ENCODE results near the gene EVI5.

The EVI5 gene

DNA sequence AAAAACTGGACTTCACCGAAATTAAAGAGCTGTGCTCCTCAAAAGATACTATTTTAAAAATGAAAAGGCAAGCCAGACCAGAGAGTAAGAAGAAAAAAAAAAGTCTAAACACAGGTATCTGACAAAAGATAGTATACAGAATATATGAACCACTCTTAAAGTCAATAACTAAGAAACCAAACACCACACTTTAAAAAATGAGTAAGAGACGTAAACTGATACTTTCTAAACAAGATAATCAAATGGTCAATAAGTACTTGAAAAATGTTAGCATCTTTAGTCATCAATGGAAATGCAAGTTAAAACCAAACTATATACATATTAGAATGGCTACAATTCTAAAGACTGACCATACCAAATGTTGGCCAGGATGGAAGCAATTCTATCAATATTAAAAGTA is 77.6 kb downstream of the EVI5 start:
- no peak overlapping the region for H3K27ac ChIP-seq
- no peak for TF ChIP-seq CTCF (conservative IDR thresholded peaks at IDR 0.05)

DNA sequence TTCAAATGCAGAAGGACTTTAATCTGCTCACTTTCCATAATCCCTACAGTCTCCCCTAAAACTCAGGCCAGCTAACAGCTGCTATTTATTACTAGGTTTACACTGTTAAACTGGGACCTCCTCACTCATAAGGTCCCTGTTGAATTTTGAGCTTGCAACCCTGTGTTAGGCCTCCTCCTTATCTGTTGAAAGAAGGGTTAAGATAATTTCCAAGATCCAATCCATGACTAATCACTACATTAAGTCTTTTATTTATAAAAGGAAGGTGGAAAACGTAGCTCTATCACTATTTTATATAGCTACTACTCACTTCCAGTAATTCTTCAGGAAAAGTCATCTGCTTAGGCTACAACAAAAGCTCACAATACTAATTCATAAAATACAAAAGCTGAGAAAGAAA is 79.5 kb downstream of the EVI5 start:
- no peak overlapping the region for H3K27ac ChIP-seq
- no peak for TF ChIP-seq CTCF (conservative IDR thresholded peaks at IDR 0.05)

DNA sequence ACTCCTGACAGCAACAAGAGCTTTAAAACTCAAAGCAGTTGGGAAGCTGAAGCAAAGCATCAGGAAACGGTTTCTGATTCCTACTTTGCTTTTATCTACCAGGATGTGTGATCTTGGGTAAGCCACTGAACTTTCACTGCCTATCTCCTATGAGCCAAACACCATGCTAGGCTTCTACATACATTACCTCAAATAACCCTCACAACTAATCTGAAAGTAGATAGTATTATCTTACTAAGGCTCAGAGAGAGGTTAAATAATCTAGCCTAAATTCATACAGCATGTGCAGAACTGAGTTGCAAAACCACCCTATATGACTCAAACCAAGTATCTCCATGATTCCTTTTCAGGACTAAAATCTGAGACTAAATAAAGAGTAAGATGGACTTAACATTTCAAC is 83.8 kb downstream of the EVI5 start:
- no peak for TF ChIP-seq CTCF (conservative IDR thresholded peaks at IDR 0.05)
- H3K27ac ChIP-seq, result no peak overlapping the region

DNA sequence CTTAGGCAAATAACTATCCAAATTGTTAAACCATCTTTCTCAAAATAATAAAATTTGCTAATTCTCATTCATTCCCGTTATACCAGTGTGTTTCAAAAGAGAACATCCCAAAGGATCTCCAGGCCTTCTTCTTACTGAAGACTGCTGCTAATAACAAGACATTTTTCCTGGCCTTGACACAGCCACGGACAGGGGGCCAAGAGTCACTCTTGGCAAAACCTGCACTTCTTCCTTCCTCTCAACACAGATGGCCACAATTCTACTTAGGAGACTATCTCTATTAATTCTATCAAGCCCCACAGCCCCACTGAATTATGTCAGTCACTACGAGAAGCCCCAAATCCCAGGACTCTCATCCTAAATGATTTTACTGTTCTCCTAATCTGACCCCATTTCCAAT is 86.0 kb downstream of the EVI5 start:
- H3K27ac ChIP-seq, result no peak overlapping the region
- no peak for TF ChIP-seq CTCF (conservative IDR thresholded peaks at IDR 0.05)

DNA sequence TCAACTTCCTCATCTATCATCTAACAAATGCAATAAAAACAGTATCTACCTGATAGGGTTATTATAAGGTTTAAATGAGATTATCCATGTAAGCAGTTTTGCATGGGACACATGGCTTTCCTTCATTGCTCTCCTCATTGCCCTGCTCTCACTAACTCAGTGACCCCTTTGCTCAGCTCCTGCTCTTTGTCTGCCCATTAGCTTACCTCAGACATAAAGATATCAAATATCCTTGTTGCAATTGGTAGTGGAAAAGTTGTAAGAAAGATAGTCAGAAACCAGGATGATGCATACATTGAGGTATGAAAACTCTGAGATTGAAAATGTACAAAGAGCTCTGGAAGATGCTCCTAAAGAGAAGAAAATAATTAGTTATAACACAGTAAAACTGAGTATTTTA is 89.8 kb downstream of the EVI5 start:
- TF ChIP-seq CTCF (conservative IDR thresholded peaks at IDR 0.05), result no peak
- H3K27ac ChIP-seq, result no peak overlapping the region

DNA sequence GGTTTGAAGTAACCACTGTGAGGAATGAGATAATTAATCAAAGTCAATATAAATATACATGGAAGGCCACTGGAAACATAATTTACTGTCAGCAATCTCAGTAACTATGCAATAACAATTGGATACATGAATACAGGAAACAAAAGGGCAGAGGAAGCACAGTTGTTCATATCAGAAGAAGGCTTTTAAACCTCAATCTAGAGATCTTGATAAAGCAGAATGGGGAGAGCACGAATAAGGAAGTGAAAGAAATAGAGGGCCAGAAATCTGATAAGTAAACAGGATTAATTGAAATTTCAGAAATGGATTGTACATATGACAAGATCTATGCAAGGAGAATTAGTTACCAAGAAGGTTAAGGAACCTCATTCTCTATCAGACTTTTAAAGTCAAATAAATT is 93.0 kb downstream of the EVI5 start:
- no peak overlapping the region for H3K27ac ChIP-seq
- TF ChIP-seq CTCF (conservative IDR thresholded peaks at IDR 0.05), result no peak

GRCh38 chr1:92690212-92690906 is 94.5 kb downstream of the EVI5 start:
- TF ChIP-seq CTCF (conservative IDR thresholded peaks at IDR 0.05), result no peak
- H3K27ac ChIP-seq, result no peak overlapping the region
